Stimulated activated CD8-positive, alpha-beta memory T cell treated with anti-CD3 and anti-CD28 coated beads, Interleukin-7, amount 100 ng/mL, for 4 hours (primary cell): Measurements from ENCODE around the gene GTF2IRD2.
"Not testable (repeated sequence)": the region's sequence is repeated elsewhere in the genome, so short reads cannot be mapped to it uniquely, and the experiment has no call there.

Source experiments
- DNase-seq, 2 donors: peaks; one replicate each; pipeline ENCODE4 v3.0.0-alpha.2; 2020; ENCODE audit warnings: low read depth in 2 of 2

GTF2IRD2 gene

GRCh38 chr7:74850833-74851721, at the start of gene GTF2IRD2:
Gene GTF2IRD2, minus strand, starts transcription at chr7:74851605. Its CDS starts 15,227 bp downstream, at chr7:74836378.
- not testable (repeated sequence) for DNase-seq

DNA sequence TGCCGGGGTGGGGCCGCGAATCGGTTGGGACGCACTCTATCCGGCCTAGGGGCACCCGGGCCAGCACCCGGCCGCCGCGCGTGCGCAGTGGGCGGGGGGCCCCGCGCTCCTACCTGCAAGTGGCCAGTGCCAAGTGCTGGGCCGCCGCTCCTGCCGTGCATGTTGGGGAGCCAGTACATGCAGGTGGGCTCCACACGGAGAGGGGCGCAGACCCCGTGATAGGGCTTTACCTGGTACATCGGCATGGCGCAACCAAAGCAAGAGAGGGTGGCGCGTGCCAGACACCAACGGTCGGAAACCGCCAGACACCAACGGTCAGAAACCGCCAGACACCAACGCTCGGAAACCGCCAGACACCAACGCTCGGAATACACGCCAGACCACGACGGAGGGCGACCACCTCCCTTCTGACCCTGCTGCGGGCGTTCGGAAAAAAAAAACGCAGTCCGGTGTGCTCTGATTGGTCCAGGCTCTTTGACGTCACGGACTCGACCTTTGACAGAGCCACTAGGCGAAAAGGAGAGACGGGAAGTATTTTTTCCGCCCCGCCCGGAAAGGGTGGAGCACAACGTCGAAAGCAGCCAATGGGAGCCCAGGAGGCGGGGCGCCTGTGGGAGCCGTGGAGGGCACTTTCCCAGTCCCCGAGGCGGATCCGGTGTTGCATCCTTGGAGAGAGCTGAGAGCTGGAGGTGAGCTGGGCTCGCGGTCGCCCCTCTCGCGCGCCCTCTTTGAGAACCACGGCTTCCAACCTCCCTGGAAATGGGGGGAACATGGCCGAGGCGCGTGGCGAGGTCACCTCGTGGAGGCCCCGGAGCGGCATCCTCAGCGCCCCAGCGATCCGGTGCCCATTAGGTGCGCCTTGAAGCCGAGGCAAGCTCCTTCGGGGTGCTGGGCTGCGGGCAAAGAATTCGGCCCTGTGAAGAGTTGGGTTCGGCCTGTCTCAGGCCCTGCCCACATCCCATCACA, 39.0 kb upstream of the GTF2IRD2 start:
- DNase-seq: peak; percentile 61 to 76

DNA sequence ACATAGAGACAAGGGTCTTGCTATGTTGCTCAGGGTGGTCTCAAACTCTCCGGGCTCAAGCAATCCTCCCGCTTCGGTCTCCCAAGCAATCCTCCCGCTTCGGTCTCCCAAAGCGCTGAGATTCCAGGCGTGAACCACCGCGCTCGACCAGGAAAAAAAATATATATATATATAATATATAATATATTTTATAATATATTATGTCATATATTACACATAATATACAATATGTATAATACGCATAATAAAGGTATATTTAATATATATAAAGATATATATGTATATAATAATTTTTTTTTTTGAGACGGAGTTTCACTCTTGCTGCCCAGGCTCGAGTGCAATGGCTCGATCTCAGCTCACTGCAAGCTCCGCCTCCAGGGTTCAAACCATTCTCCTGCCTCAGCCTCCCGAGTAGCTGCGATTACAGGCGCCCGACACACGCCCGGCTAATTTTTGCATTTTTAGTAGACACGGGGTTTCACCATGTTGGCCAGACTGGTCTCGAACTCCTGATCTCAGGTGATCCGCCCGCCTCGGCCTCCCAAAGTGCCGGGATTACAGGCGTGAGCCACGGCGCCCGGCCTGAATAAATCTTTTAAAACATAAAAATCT, 38.2 kb upstream of the GTF2IRD2 start:
- DNase-seq: not testable (repeated sequence)

- not testable (repeated sequence) for DNase-seq
These were observed 33.9 kb upstream of the GTF2IRD2 start for GRCh38 chr7:74885295-74885694.

- not testable (repeated sequence) for DNase-seq
These were observed 30.7 kb upstream of the GTF2IRD2 start for GRCh38 chr7:74882110-74882509.

- DNase-seq: not testable (repeated sequence)
These were observed 23.5 kb upstream of the GTF2IRD2 start for GRCh38 chr7:74874748-74875512.

- DNase-seq: not testable (repeated sequence)
These were observed 22.8 kb upstream of the GTF2IRD2 start for GRCh38 chr7:74874104-74874747.

DNA sequence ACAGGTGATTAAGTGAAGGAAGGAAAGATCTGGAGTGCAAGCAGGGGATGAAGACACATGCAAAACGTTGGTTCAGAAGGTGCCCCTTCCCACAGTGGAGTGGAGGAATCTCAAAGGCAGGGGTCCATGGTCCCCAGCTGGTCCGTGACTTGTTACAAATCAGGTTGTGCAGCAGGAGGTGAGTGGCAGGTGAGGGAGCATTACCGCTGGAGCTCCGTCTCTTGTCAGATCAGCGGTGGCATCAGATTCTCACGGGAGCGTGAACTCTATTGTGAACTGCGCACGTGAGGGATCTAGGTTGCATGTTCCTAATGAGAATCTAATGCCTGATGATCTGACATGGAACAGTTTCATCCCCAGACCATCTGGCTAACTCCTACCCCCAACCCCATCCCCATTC, 21.1 kb upstream of the GTF2IRD2 start:
- not testable (repeated sequence) for DNase-seq

- not testable (repeated sequence) for DNase-seq
These were observed 14.4 kb upstream of the GTF2IRD2 start for GRCh38 chr7:74865777-74866176.

GRCh38 chr7:74849853-74850252, 1.6 kb downstream of the GTF2IRD2 start:
- not testable (repeated sequence) for DNase-seq

GRCh38 chr7:74830411-74830810, 21.0 kb downstream of the GTF2IRD2 start:
- DNase-seq: not testable (repeated sequence)

GRCh38 chr7:74829959-74830358, 21.4 kb downstream of the GTF2IRD2 start:
- DNase-seq: not testable (repeated sequence)

- not testable (repeated sequence) for DNase-seq
These were observed 30.1 kb downstream of the GTF2IRD2 start for GRCh38 chr7:74821259-74821658.

- not testable (repeated sequence) for DNase-seq
These were observed 31.1 kb downstream of the GTF2IRD2 start for GRCh38 chr7:74820146-74820805.

DNA sequence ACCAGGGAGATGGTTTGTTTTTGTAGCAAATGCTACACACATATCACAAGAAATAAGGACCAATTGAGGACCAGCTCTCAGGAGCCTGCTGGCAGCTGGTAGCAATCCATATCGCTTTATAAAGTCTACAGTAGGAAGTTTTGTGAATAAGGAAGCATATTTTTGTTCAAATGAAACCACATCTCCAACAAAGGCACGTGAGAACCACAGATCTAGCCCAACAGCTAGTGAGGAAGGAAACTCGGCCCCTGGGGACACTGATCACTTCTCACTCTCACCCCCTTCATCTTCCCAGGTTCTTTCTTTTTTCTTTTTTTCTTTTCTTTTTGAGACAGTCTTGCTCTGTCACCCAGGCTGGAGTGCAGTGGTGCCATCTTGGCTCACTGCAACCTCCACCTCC, 35.5 kb downstream of the GTF2IRD2 start:
- DNase-seq: not testable (repeated sequence)

DNA sequence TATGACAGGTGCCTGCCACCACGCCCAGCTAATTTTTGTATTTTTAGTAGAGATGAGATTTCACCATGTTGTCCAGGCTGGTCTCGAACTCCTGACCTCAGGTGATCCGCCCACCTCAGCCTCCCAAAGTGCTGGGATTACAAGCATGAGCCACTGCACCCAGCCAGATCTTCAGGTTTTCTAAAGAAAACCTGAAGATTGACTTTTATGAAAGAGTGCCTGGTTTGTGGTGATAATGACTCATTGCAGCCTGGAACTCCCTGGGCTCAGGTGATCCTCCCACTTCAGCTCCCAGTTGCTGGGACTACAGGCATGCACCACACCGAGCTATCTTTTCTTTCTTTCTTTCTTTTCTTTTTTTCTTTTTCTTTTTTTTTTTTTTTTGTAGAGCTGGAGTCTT, 52.8 kb downstream of the GTF2IRD2 start:
- DNase-seq: not testable (repeated sequence)

GRCh38 chr7:74797848-74798622, 53.4 kb downstream of the GTF2IRD2 start:
- DNase-seq: not testable (repeated sequence)

GRCh38 chr7:74789200-74789736, 62.1 kb downstream of the GTF2IRD2 start:
- not testable (repeated sequence) for DNase-seq
